SK-N-SH (cell line): ENCODE measurements around the gene COLEC11. TPM values are rescaled to one million over a fixed set of nuclear protein-coding genes. Genes with fewer than 3 reads are reported as not detected.

Experiments used
- CTCF ChIA-PET: fragments of 300-600, 350-600 bp; formaldehyde crosslinking; extraction: SDS; loops from one replicate; lab custom pipeline; 2021; lab: Yijun Ruan, JAX
- POLR2A ChIA-PET: fragments of 350-600 bp; sonication (Branson Sonifier 250); formaldehyde crosslinking; extraction: SDS; loops from one replicate; lab custom pipeline; 2020; ENCODE audit warnings: antibody characterized with exemption, inconsistent platforms; lab: Yijun Ruan, JAX
- DNase-seq: peaks from one replicate; pipeline ENCODE4 v3.0.0; 2012
- H2AFZ ChIP-seq: fragments of 200-600 bp; sonication (generic); 2 replicates; pipeline ENCODE4 v1.8.1; 2016; ENCODE audit warnings: antibody characterized with exemption, mild to moderate bottlenecking, low read depth
- H3F3A ChIP-seq: fragments of 200-600 bp; sonication (generic); replicated peaks from 2 replicates; pipeline ENCODE3; 2016; ENCODE audit warnings: antibody characterized with exemption, mild to moderate bottlenecking; ENCODE audit not compliant: insufficient read depth
- H3K27ac ChIP-seq, 2 experiments: fragments of 200-500 bp in 1 of 2; fragments of 200-600 bp in 1 of 2; sonication (Bioruptor generic) in 1 of 2; sonication (generic), shearing (Covaris generic) in 1 of 2; 2 replicates each; pipeline versions ENCODE4 v1.5.1 to v1.6.1; 2014 to 2016; ENCODE audit warnings: low read depth in 2 of 2, inconsistent platforms in 1 of 2, low read length in 1 of 2, mild to moderate bottlenecking in 1 of 2, mixed read lengths in 1 of 2
- H3K27me3 ChIP-seq: fragments of 200-600 bp; sonication (generic), shearing (Covaris generic); 2 replicates; pipeline ENCODE4 v1.6.1; 2016; ENCODE audit warnings: mixed run types; ENCODE audit not compliant: insufficient read depth
- H3K36me3 ChIP-seq, 2 experiments: fragments of 200-500 bp in 1 of 2; fragments of 200-600 bp in 1 of 2; sonication (Bioruptor generic) in 1 of 2; sonication (generic) in 1 of 2; replicated peaks in 1 of 2; 2 replicates each; pipeline versions ENCODE3 to v1.5.1; 2014 to 2016; ENCODE audit warnings: low read length in 1 of 2, mild to moderate bottlenecking in 1 of 2; ENCODE audit not compliant: insufficient read depth in 2 of 2, control insufficient read depth in 1 of 2
- H3K4me1 ChIP-seq, 2 experiments: fragments of 200-500 bp in 1 of 2; fragments of 200-600 bp in 1 of 2; sonication (Bioruptor generic) in 1 of 2; sonication (generic), shearing (Covaris generic) in 1 of 2; 2 replicates each; pipeline versions ENCODE4 v1.5.1 to v1.6.1; 2014 to 2016; ENCODE audit warnings: low read depth in 1 of 2, low read length in 1 of 2, mixed run types in 1 of 2; ENCODE audit not compliant: insufficient read depth in 2 of 2, control insufficient read depth in 1 of 2
- H3K4me2 ChIP-seq: fragments of 200-600 bp; sonication (generic), shearing (Covaris generic); 2 replicates; pipeline ENCODE4 v1.6.1; 2017; ENCODE audit warnings: mixed run types
- H3K4me3 ChIP-seq, 2 experiments: fragments of 200-500 bp in 1 of 2; fragments of 200-600 bp in 1 of 2; sonication (Bioruptor generic) in 1 of 2; sonication (generic), shearing (Covaris generic) in 1 of 2; 2 replicates each; pipeline versions ENCODE4 v1.5.1 to v1.8.1; 2014 to 2016; ENCODE audit warnings: low read depth in 2 of 2, inconsistent platforms in 1 of 2, low read length in 1 of 2, mild to moderate bottlenecking in 1 of 2, mixed read lengths in 1 of 2, moderate library complexity in 1 of 2
- H3K79me2 ChIP-seq: fragments of 200-600 bp; sonication (generic); 2 replicates; pipeline ENCODE4 v1.8.1; 2017; ENCODE audit warnings: mild to moderate bottlenecking; ENCODE audit not compliant: insufficient read depth
- H3K9ac ChIP-seq: fragments of 200-600 bp; sonication (generic); 2 replicates; pipeline ENCODE4 v1.6.1; 2017; ENCODE audit warnings: mixed run types
- H3K9me2 ChIP-seq: fragments of 200-600 bp; sonication (generic); 2 replicates; pipeline ENCODE4 v1.6.1; 2017; ENCODE audit warnings: mixed run types
- H3K9me3 ChIP-seq: fragments of 200-600 bp; sonication (generic); 2 replicates; pipeline ENCODE4 v1.6.1; 2017; ENCODE audit warnings: mixed run types, mild to moderate bottlenecking, moderate library complexity
- H4K20me1 ChIP-seq: fragments of 200-600 bp; sonication (generic); 2 replicates; pipeline ENCODE4 v1.6.1; 2017; ENCODE audit warnings: mild to moderate bottlenecking, mixed run types; ENCODE audit not compliant: insufficient read depth
- CHD2 ChIP-seq: fragments of 150-350 bp; IDR thresholded peaks from 2 replicates; pipeline ENCODE4 v1.6.1; 2018; ENCODE audit warnings: low read length; ENCODE audit not compliant: partially characterized antibody
- FOXM1 ChIP-seq: IDR thresholded peaks from 2 replicates; pipeline ENCODE4 v1.4.0; 2012; ENCODE audit warnings: low read depth, mild to moderate bottlenecking
- GABPA ChIP-seq: IDR thresholded peaks from 2 replicates; pipeline ENCODE4 v1.4.0; 2012; ENCODE audit warnings: low read depth, mild to moderate bottlenecking
- GATA2 ChIP-seq: sonication (generic); formaldehyde crosslinking; IDR thresholded peaks from 2 replicates; pipeline ENCODE4 v1.5.0; 2020; ENCODE audit warnings: mild to moderate bottlenecking, missing genetic modification reagents
- IRF3 ChIP-seq: fragments of 150-350 bp; IDR thresholded peaks from 2 replicates; pipeline ENCODE4 v1.6.1; 2016; ENCODE audit warnings: mild to moderate bottlenecking, low read depth, low read length
- JUND ChIP-seq: IDR thresholded peaks from 2 replicates; pipeline ENCODE4 v1.4.0; 2012
- MAX ChIP-seq: IDR thresholded peaks from 2 replicates; pipeline ENCODE4 v1.4.0; 2012; ENCODE audit warnings: low read depth
- MEF2A ChIP-seq: IDR thresholded peaks from 2 replicates; pipeline ENCODE4 v1.4.0; 2012; ENCODE audit warnings: low read depth, borderline replicate concordance
- MXI1 ChIP-seq: IDR thresholded peaks from 2 replicates; pipeline ENCODE4 v1.6.1; 2012; ENCODE audit warnings: mild to moderate bottlenecking, low read depth, low read length, improper control_type of control experiment
- NFIC ChIP-seq: IDR thresholded peaks from 2 replicates; pipeline ENCODE4 v1.4.0; 2012; ENCODE audit warnings: borderline replicate concordance
- POLR2AphosphoS5 ChIP-seq: IDR thresholded peaks from 2 replicates; pipeline ENCODE4 v1.6.1; 2012; ENCODE audit warnings: low read depth, low read length
- RAD21 ChIP-seq: IDR thresholded peaks from 2 replicates; pipeline ENCODE4 v1.6.1; 2012; ENCODE audit warnings: mild to moderate bottlenecking, low read length
- RCOR1 ChIP-seq: fragments of 150-350 bp; IDR thresholded peaks from 2 replicates; pipeline ENCODE4 v1.6.1; 2017; ENCODE audit warnings: antibody characterized with exemption, low read length
- RFX5 ChIP-seq: IDR thresholded peaks from 2 replicates; pipeline ENCODE4 v1.6.1; 2012; ENCODE audit warnings: mild to moderate bottlenecking, improper control_type of control experiment, low read length
- SMC3 ChIP-seq: IDR thresholded peaks from 2 replicates; pipeline ENCODE4 v1.6.1; 2012; ENCODE audit warnings: low read depth, low read length, improper control_type of control experiment
- TEAD4 ChIP-seq: IDR thresholded peaks from 2 replicates; pipeline ENCODE4 v1.4.0; 2012; ENCODE audit warnings: mild to moderate bottlenecking, borderline replicate concordance; ENCODE audit not compliant: insufficient read depth
- USF2 ChIP-seq: fragments of 150-350 bp; IDR thresholded peaks from 2 replicates; pipeline ENCODE4 v1.6.1; 2017; ENCODE audit warnings: antibody characterized with exemption, low read length, low read depth, borderline replicate concordance
- YY1 ChIP-seq: IDR thresholded peaks from 2 replicates; pipeline ENCODE4 v1.4.0; 2012; ENCODE audit warnings: low read depth, mild to moderate bottlenecking
- ZBTB33 ChIP-seq: IDR thresholded peaks from 2 replicates; pipeline ENCODE4 v1.4.0; 2012; ENCODE audit warnings: low read depth, borderline replicate concordance
- polyA plus RNA-seq, 3 experiments: library from polyadenylated mRNA; depleted of rRNA; stranded (reverse); fragments of >200 nt; gene quantifications; 2 replicates each; pipeline ENCODE4 v1.2.3, GENCODE V29; 2012

Gene COLEC11
- polyA plus RNA-seq, 1 of the 3 experiments (the other 2 are of a cell fraction): 8.7 TPM

GRCh38 chr2:3644246-3644525 lies 49.3 kb downstream of the COLEC11 start:
- Histone ChIP-seq H2AFZ (no peak overlapping the region), H3K9me2 (no peaks in the 10 kb centered on the region), H3K27me3 (no peaks in the 10 kb centered on the region), H3K4me3 (no peak overlapping the region), H3F3A (no peaks in the 10 kb centered on the region), H3K79me2 (no peaks in the 10 kb centered on the region), H3K9me3 (no peaks in the 10 kb centered on the region), H3K27ac (no peak overlapping the region), H3K36me3 (peaks cover 0 to 2% of the 10 kb centered on the region in 2 experiments), H3K4me1 (peaks cover 0 to 8% of the 10 kb centered on the region in 2 experiments; a peak in 1 of 4 replicates), H3K9ac (no peak overlapping the region), H3K4me2 (no peak overlapping the region), H4K20me1 (no peaks in the 10 kb centered on the region)
- no peak for DNase-seq
- ChIA-PET POLR2A (no interaction called here), CTCF (interaction anchor here (0.6 to 2.4 kb wide), 8 partner anchors 9 to 220 kb away, joined by 3 to 9 read pairs (median 4); partner anchors contain the start of gene COLEC11)
- TF ChIP-seq GATA2 (CRISPR knock-in tag) (no peak), IRF3 (no peak), GABPA (no peak), TEAD4 (no peak), JUND (no peak), FOXM1 (no peak), RFX5 (no peak), SMC3 (no peak), RCOR1 (no peak), USF2 (no peak), POLR2AphosphoS5 (no peak), RAD21 (no peak), MEF2A (no peak), YY1 (no peak), MAX (no peak), NFIC (no peak), MXI1 (no peak), CHD2 (no peak), ZBTB33 (no peak)
